ENCODE measurements around the gene VPS9D1.

DNA sequence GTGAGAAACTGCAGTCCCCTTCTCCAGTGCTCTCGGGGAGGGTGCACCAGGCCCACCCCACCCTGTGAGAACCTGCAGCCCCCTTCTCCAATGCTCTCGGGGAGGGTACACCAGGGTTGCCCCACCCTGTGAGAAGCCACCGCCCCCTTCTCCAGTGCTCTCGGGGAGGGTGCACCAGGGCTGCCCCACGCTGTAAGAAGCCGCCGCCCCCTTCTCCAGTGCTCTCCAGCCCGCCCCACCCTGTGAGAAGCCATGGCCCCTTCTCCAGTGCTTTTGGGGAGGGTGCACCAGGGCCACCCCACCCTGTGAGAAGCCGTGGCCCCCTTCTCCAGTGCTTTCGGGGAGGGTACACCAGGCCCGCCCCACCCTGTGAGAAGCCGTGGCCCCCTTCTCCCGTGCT lies 50.9 kb downstream of the VPS9D1 start:
- TF ChIP-seq CTCF (IDR thresholded peaks at IDR 0.05; ENCODE audit: borderline replicate concordance, extremely low read depth, low read length, poor library complexity, severe bottlenecking) (no peak), EZH2 (IDR thresholded peaks at IDR 0.05; ENCODE audit: borderline replicate concordance, low read depth, low read length, severe bottlenecking) (no peak)
